CD4-positive, alpha-beta T cell treated with Interleukin-6 at 100 ng/mL for 8 hours (primary cell): ENCODE measurements around the gene DIAPH1.

Experiments used
- DNase-seq: peaks from one replicate; pipeline ENCODE4 v3.0.0-alpha.2; 2020; ENCODE audit warnings: mixed read lengths, low spot score

DIAPH1 gene

DNA sequence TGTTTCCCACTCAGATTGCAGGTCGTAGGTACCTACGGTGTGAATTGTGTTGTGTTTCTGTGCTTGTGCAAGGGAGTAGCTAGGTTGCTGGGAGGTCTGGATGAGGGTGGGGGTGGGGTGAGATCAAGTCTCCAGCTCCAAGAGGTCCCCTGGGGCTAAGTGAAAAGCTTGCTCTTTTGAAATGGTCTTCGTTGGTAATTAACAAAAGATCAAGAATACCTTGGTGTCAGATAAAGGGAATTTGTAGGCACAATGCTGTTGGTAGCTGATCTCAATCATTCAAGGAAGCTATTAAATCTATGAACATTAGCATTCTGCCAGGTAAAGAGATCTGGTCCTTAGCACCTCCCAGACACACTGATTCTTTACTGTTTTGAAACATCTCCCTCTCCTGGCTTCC, 134.9 kb downstream of the DIAPH1 start:
- DNase-seq: no peak

DNA sequence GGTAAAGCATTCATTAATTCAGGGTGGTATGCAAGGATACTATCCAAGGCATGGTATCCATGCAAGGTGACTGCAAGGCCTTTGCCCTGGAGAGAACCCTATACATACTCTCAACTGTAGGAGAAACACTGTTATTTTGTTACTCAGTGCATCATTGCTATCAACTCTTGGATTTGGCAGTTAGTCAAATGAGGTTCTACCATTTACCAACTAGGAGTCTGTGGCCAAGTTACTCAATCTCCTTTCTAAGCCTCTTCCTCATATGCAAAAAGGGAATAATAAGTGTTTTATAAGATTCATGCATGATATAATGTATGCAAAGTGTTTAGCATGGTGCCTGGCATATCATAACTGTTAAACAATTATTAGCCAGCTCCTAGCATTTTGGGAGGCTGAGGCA, 139.0 kb downstream of the DIAPH1 start:
- no peak for DNase-seq

DNA sequence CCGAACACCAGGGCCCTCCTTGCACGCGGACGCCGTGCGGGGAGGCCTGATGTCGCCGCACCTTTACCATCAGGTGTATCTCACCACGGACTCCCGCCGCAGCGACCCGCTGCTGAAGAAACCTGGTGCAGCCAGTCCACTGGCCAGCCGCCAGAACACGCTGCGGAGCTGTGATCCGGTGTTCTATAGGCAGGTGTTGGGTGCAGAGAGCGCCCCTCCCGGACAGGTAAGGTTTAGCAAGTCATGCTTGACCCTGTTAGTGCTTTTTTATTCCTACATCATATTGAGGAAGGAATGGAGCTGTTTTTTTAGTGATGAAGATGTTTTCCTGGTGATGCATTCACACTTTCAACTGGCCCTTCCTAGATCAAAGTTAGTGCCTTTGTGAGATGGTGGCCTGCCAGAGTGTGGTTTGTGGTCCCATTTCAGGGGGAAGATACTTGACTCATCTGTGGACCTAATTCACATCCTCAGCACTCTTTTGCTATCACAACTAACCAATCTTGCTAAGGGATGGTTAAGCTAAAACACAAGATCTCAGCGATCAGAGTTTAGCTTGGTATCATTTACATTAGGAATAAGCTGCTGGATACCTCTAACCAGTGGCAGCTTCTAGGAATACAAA, 140.4 kb downstream of the DIAPH1 start:
- DNase-seq: no peak

DNA sequence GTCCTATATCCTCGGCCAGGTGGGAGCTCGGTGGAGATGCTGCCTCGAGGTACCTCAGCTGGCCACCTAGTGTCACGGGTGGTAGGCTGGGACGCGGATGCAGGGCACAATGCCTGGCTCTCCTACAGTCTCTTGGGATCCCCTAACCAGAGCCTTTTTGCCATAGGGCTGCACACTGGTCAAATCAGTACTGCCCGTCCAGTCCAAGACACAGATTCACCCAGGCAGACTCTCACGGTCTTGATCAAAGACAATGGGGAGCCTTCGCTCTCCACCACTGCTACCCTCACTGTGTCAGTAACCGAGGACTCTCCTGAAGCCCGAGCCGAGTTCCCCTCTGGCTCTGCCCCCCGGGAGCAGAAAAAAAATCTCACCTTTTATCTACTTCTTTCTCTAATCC, 141.0 kb downstream of the DIAPH1 start:
- DNase-seq: no peak

DNA sequence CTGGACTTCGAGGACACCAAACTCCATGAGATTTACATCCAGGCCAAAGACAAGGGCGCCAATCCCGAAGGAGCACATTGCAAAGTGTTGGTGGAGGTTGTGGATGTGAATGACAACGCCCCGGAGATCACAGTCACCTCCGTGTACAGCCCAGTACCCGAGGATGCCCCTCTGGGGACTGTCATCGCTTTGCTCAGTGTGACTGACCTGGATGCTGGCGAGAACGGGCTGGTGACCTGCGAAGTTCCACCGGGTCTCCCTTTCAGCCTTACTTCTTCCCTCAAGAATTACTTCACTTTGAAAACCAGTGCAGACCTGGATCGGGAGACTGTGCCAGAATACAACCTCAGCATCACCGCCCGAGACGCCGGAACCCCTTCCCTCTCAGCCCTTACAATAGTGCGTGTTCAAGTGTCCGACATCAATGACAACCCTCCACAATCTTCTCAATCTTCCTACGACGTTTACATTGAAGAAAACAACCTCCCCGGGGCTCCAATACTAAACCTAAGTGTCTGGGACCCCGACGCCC, 141.7 kb downstream of the DIAPH1 start:
- no peak for DNase-seq

DNA sequence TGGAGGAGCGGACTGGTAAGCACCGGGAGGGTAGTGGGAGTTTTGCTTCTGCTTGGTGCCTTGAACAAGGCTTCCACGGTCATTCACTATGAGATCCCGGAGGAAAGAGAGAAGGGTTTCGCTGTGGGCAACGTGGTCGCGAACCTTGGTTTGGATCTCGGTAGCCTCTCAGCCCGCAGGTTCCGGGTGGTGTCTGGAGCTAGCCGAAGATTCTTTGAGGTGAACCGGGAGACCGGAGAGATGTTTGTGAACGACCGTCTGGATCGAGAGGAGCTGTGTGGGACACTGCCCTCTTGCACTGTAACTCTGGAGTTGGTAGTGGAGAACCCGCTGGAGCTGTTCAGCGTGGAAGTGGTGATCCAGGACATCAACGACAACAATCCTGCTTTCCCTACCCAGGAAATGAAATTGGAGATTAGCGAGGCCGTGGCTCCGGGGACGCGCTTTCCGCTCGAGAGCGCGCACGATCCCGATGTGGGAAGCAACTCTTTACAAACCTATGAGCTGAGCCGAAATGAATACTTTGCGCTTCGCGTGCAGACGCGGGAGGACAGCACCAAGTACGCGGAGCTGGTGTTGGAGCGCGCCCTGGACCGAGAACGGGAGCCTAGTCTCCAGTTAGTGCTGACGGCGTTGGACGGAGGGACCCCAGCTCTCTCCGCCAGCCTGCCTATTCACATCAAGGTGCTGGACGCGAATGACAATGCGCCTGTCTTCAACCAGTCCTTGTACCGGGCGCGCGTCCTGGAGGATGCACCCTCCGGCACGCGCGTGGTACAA, 142.5 kb downstream of the DIAPH1 start:
- DNase-seq: no peak

DNA sequence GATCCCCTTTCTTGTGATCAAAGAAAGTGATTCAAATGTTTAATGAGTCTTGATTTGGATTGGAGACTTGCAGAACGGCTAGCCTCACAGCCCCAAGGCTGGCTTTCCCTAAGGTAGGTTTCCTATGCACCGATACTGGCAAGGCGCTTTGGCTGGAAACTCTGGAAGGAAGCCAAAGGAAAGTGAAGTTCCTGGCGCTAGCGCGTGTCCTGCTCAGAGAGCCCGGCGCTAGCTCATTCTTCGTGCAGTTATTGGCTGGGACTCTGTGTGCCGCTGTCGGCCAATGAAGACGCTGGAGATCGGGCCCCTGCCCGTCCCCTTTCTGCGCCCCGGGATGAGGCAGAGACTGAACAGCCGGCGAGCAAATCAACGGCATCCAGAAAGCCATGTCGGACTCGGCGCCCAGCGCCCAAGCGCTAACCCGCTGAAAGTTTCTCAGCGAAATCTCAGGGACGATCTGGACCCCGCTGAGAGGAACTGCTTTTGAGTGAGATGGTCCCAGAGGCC, 143.1 kb downstream of the DIAPH1 start, which contains the start of gene PCDHGC3:
Gene PCDHGC3 (plus strand): TSS at position 342 of the 507 bp plus-strand sequence. CDS start 151 bp downstream, at position 493.
- DNase-seq: peak; percentile 18

DNA sequence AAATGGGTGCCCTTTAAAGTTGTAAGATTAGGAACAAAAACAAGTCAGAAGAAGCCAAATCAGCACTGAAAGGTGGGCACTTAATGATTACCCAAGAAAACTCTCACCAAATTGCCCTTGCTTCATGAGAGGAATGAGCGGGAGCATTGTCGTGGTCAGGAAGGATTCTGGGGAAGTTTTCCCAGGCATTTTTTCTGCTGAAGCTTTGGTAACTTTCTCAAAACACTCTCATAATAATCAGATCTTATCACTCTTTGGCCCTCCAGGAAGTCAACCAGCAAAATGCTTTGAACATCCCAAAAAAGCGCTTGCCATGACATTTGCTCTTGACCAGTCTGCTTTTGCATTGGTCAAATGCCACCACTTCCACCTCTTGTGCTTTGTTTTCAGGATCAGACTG, 153.4 kb downstream of the DIAPH1 start:
- DNase-seq: no peak
